Endodermal cell (in vitro differentiated cells): Measurements from ENCODE around the gene GALNT7. TPM values are rescaled to one million over a fixed set of nuclear protein-coding genes. Genes with fewer than 3 reads are reported as not detected.

Experiments used
- DNase-seq: peaks from one replicate; pipeline ENCODE4 v3.0.0-alpha.2; 2017
- H3K27ac ChIP-seq: 2 replicates; pipeline ENCODE4 v1.5.1; 2013; ENCODE audit warnings: mild to moderate bottlenecking, low read depth, low read length, moderate library complexity
- H3K27me3 ChIP-seq: 2 replicates; pipeline ENCODE4 v1.6.1; 2013; ENCODE audit warnings: mild to moderate bottlenecking, low read length, moderate library complexity; ENCODE audit not compliant: insufficient read depth, control insufficient read depth, poor library complexity, severe bottlenecking
- H3K36me3 ChIP-seq: 2 replicates; pipeline ENCODE4 v1.7.0; 2013; ENCODE audit warnings: mild to moderate bottlenecking, low read length, moderate library complexity; ENCODE audit not compliant: control insufficient read depth, insufficient read depth
- H3K4me1 ChIP-seq: one replicate; pipeline ENCODE4 v1.7.0; 2013; ENCODE audit warnings: low read length; ENCODE audit not compliant: control insufficient read depth, insufficient read depth
- H3K4me3 ChIP-seq: 2 replicates; pipeline ENCODE4 v1.5.1; 2013; ENCODE audit warnings: mild to moderate bottlenecking, low read length, moderate library complexity
- H3K9ac ChIP-seq: 2 replicates; pipeline ENCODE4 v1.6.1; 2013; ENCODE audit warnings: mild to moderate bottlenecking, low read length, moderate library complexity; ENCODE audit not compliant: poor library complexity, severe bottlenecking; ENCODE audit errors: extremely low read depth
- H3K9me3 ChIP-seq: 2 replicates; pipeline ENCODE4 v1.6.1; 2013; ENCODE audit warnings: mild to moderate bottlenecking, low read length, moderate library complexity; ENCODE audit not compliant: control insufficient read depth
- H3K27ac Mint-ChIP-seq: 2 replicates; pipeline ENCODE4 v1.8.0; 2020; ENCODE audit warnings: mixed read lengths
- H3K27me3 Mint-ChIP-seq: 2 replicates; pipeline ENCODE4 v1.8.0; 2021; ENCODE audit warnings: mild to moderate bottlenecking, mixed read lengths; ENCODE audit not compliant: insufficient read depth
- H3K36me3 Mint-ChIP-seq: 2 replicates; pipeline ENCODE4 v1.8.0; 2020; ENCODE audit warnings: low read depth, mixed read lengths
- H3K4me1 Mint-ChIP-seq: 2 replicates; pipeline ENCODE4 v1.8.0; 2020; ENCODE audit warnings: mixed read lengths
- H3K4me3 Mint-ChIP-seq: 2 replicates; pipeline ENCODE4 v1.8.0; 2020; ENCODE audit warnings: mild to moderate bottlenecking, moderate library complexity, mixed read lengths
- H3K9me3 Mint-ChIP-seq: 2 replicates; pipeline ENCODE4 v1.8.0; 2020; ENCODE audit warnings: mild to moderate bottlenecking, mixed read lengths
- whole genome bisulfite sequencing, 2 experiments: methylation state at CpG; one replicate each; pipeline versions ENCODE4 v1.1.5 to v1.1.7; 2013; ENCODE audit warnings: missing lambda C conversion rate in 2 of 2, mixed read lengths in 1 of 2; ENCODE audit not compliant: insufficient coverage in 1 of 2, insufficient read length in 1 of 2; 5-methylcytosine and 5-hydroxymethylcytosine counted together
- total RNA-seq, 2 donors: library from RNA; stranded (reverse); fragmentation: NEBNext Ultra II Directional in 1 of 2; extraction: Animal tissue kit (Norgen Biotek cat#: 25700) in 1 of 2; gene quantifications; 2 replicates in 1 of 2; 3 replicates in 1 of 2; pipeline ENCODE4 v1.2.1, GENCODE V29; 2021
- TF ChIP-seq, protein P1 (sequence below): fragments of 200-600 bp; sonication (generic); conservative IDR thresholded peaks from 2 replicates; pipeline ENCODE4 v1.5.0; 2021; ENCODE audit warnings: antibody characterized with exemption, mild to moderate bottlenecking

The GALNT7 gene
- total RNA-seq, 2 donors from 2014 or later, result 66.1 to 72.1 TPM

DNA sequence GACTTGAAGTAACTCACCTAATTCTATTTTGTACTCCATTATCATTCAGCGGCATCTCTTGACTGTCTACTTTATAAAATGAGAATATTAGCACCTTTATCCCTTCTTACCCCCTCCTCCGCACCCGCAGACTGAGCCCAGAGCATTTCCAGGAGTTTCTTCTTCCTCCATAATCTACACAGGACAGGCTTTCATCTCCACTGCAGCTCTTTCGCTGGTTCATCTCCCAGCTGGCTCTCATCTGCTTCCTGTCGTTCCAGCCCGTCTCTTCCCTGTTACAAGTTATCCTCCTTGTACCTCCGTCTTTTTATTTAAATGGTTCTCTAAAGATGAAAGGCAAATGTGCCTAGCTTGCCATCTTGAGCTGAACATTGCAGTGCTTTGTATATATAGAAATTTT lies 39.8 kb downstream of the GALNT7 start:
- Mint-ChIP-seq H3K27ac (no peak overlapping the region), H3K4me1 (peaks cover 24% of the 10 kb centered on the region), H3K4me3 (no peak overlapping the region), H3K9me3 (peaks cover 12% of the 10 kb centered on the region), H3K36me3 (peaks cover 21% of the 10 kb centered on the region), H3K27me3 (no peaks in the 10 kb centered on the region)
- no peaks in the 10 kb centered on the region for H3K27me3 ChIP-seq
- H3K9ac ChIP-seq, result no peak overlapping the region
- H3K4me1 ChIP-seq, result peaks cover 2% of the 10 kb centered on the region
- H3K27ac ChIP-seq, result no peak overlapping the region
- H3K9me3 ChIP-seq, result peaks cover 18% of the 10 kb centered on the region
- H3K36me3 ChIP-seq, result peaks cover 13% of the 10 kb centered on the region
- no peak overlapping the region for H3K4me3 ChIP-seq
- WGBS, 2 experiments, result 88% methylated on average over 7 of the region's 7 CpGs; no CpG with 5 or more reads in 1 of the 2 experiments
- DNase-seq, result no peak
- TF ChIP-seq, protein P1, sequence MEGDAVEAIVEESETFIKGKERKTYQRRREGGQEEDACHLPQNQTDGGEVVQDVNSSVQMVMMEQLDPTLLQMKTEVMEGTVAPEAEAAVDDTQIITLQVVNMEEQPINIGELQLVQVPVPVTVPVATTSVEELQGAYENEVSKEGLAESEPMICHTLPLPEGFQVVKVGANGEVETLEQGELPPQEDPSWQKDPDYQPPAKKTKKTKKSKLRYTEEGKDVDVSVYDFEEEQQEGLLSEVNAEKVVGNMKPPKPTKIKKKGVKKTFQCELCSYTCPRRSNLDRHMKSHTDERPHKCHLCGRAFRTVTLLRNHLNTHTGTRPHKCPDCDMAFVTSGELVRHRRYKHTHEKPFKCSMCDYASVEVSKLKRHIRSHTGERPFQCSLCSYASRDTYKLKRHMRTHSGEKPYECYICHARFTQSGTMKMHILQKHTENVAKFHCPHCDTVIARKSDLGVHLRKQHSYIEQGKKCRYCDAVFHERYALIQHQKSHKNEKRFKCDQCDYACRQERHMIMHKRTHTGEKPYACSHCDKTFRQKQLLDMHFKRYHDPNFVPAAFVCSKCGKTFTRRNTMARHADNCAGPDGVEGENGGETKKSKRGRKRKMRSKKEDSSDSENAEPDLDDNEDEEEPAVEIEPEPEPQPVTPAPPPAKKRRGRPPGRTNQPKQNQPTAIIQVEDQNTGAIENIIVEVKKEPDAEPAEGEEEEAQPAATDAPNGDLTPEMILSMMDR, result no peak

DNA sequence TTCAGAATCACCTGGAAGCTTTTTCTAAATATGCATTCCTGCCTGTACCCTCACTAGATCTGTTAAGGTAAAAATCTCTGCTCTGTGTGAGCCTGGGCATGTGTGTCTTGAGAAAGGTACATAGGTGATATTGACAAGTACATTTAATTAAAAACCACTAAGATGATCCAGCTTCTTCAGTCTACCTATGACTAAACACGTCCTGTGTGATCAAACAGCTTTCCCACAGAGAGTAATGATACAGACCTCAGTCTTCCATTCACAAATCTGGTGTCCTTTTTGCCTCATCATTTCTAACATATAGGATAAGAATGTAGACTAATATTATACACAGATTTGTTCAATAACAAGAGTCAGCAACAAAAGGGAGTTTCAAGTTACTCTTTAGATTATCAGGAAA lies 42.6 kb downstream of the GALNT7 start:
- Histone ChIP-seq H3K27me3 (no peaks in the 10 kb centered on the region), H3K36me3 (no peaks in the 10 kb centered on the region), H3K4me1 (peaks cover 7% of the 10 kb centered on the region), H3K4me3 (no peak overlapping the region), H3K9me3 (no peaks in the 10 kb centered on the region), H3K9ac (no peak overlapping the region), H3K27ac (no peak overlapping the region)
- TF ChIP-seq, protein P1, result no peak
- Mint-ChIP-seq H3K27me3 (no peaks in the 10 kb centered on the region), H3K4me3 (no peak overlapping the region), H3K4me1 (peaks cover 38% of the 10 kb centered on the region), H3K27ac (no peak overlapping the region), H3K36me3 (peaks cover 2% of the 10 kb centered on the region), H3K9me3 (no peaks in the 10 kb centered on the region)
- WGBS, 2 experiments, result 100% methylated on average over 1 of the region's 1 CpG
- DNase-seq, result no peak

DNA sequence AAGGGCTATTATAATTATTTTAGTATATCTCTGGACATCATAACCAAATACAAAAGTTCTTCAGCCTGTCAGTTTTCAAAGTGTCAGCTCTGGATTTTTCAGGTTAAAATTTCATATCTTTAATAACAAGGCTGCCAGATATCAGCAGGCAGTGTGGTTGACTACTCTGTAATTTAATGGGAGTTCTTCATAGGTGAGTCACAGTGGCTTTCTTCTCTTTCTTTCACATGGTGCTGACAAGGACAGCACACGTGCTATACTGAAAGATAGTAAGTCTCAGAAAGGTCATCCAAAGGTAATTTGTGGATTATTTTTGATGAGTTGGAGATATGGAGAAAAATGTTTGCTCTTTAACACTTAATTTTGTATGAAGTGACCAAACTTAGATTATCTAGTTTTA lies 43.2 kb downstream of the GALNT7 start:
- no peak overlapping the region for H3K27ac Mint-ChIP-seq
- H3K4me1 Mint-ChIP-seq, result peaks cover 32% of the 10 kb centered on the region

More for the DNA sequence above, 43.2 kb downstream of the GALNT7 start:
- no peak for DNase-seq
- Mint-ChIP-seq H3K4me3 (no peak overlapping the region), H3K27me3 (no peaks in the 10 kb centered on the region), H3K36me3 (peaks cover 2% of the 10 kb centered on the region), H3K9me3 (no peaks in the 10 kb centered on the region)
- H3K9me3 ChIP-seq, result no peaks in the 10 kb centered on the region
- TF ChIP-seq, protein P1, result no peak
- H3K27ac ChIP-seq, result no peak overlapping the region
- H3K9ac ChIP-seq, result no peak overlapping the region
- no peaks in the 10 kb centered on the region for H3K27me3 ChIP-seq
- H3K36me3 ChIP-seq, result no peaks in the 10 kb centered on the region
- peaks cover 7% of the 10 kb centered on the region for H3K4me1 ChIP-seq
- WGBS, 2 experiments, result 0 to 60% methylated on average over 1 of the region's 1 CpG
- no peak overlapping the region for H3K4me3 ChIP-seq
